ENCODE results near the gene SATB1.
"Not testable (repeated sequence)": the region's sequence is repeated elsewhere in the genome, so short reads cannot be mapped to it uniquely, and the experiment has no call there.

The SATB1 gene

DNA sequence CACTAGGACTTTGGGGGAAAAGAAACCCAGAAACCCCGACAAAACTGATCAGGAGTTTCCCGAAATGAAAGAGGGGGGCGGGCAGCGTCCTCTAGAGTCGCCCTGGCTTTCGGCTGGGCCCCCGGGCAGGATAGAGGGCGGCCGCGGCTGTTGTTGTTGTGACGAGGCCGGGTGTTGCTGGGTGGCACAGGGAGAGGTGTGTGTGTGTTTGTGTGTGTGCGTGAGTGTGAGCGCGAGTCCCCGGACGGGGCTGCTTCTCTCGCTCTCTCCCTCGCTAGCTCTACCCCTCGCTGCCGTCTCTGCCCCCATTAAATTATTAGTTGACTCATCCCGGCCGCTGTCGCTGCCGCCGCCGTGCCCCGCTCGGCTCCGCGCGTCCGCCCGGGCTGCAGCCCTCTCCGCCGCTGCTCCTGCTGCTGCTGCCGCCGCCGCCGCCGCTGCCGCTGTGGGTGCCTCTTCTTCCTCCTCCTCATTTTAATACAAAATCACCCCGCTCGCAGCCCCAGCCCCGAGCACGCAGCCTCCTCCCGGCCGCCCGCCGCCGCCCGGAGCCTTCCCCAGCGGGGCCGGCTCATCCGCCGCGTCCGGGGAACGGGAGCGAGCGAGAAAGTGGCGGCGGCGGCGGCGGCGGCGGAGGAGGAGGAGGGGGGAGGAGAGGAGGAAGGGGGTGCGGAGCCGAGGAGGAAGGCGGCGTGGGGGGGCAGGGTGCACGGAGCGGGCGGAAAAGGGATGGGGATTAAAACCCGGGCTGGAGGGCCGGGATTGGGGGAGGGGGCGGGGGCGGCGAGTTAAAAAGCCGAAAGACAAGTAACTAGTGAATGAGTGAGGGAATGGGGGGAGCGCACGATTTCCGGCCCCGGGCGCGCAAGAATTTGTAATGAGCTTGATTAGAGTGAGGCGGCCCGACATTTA, at the start of gene SATB1:
Gene SATB1 (minus strand): TSS at position 611 of the 912 bp plus-strand sequence. CDS start 4,372 bp downstream, outside the sequence.
- H3K36me3 ChIP-seq (ENCODE audit: insufficient read depth, low read length): no peaks in the 10 kb centered on the region
- H3K9me3 ChIP-seq (ENCODE audit: control insufficient read depth, insufficient read depth, low read length): no peaks in the 10 kb centered on the region
- peak within 1 kb of the TSS; percentile 83 for H3K9ac ChIP-seq (ENCODE audit: low read depth, low read length)
- H3K4me1 ChIP-seq (ENCODE audit: insufficient read depth, low read length): peaks cover 8% of the 10 kb centered on the region; the same call in 1 of the 2 replicates

DNA sequence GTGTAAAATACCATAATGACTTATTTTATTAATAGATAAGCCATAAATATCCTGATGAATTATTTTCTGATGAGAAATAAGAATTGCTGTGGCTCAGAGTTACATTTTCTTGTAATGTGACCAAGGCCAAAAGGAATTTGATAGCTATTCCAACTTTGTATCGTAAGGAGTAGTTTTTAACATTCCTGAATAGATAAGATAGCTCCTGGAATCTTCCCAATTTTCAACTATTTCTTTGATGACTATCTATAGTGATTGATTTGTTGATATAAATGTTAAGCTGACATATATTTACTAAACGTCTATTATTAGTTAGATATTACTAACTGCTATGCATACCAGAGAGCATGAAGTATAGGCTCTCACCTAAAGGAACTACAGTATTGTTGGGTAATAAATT, 49.1 kb upstream of the SATB1 start:
- Histone ChIP-seq H3K4me1 (ENCODE audit: insufficient read depth, low read length) (no peaks in the 10 kb centered on the region), H3K9me3 (ENCODE audit: control insufficient read depth, insufficient read depth, low read length) (no peaks in the 10 kb centered on the region), H3K36me3 (ENCODE audit: insufficient read depth, low read length) (no peaks in the 10 kb centered on the region), H3K9ac (ENCODE audit: low read depth, low read length) (no peak overlapping the region)

DNA sequence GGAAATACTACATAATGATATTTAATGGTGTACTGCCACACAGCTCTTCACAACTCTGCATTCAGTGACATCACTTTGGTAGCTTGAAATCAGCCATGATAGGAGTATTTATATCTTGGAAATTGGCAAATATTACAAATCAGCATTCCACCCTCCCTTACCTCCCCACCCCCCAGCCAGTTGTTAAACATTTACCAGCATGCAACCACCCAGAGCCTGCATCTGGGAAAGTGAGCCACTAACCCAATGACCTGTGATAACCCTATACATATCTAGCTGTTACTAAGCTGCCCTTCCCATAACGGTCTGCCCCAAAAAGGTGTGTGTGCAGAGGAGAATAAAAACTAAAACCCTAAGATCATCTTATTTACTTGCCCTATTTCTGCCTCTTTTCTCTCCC, 44.6 kb upstream of the SATB1 start:
- Histone ChIP-seq H3K36me3 (ENCODE audit: insufficient read depth, low read length) (no peaks in the 10 kb centered on the region), H3K9me3 (ENCODE audit: control insufficient read depth, insufficient read depth, low read length) (no peaks in the 10 kb centered on the region), H3K9ac (ENCODE audit: low read depth, low read length) (no peak overlapping the region), H3K4me1 (ENCODE audit: insufficient read depth, low read length) (no peaks in the 10 kb centered on the region)

DNA sequence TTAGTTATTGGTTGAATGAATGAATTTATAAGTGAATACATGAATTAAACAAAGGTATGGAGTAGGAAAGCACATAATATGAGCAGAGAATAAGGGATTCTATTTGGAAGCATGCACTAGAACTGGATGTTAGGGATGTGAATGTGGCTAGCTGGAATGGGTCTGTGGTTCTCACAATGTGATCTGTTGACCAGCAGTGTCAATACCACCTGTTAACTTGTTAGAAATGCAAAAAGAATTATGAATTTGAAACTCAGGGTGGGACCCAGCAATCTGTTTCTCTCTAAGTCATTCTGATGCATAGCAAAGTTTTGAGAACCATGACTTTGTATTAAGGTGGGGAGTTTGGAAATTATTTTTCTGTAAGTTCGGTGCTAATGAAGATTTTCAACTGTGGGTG, 41.0 kb upstream of the SATB1 start:
- Histone ChIP-seq H3K9me3 (ENCODE audit: control insufficient read depth, insufficient read depth, low read length) (no peaks in the 10 kb centered on the region), H3K36me3 (ENCODE audit: insufficient read depth, low read length) (no peaks in the 10 kb centered on the region), H3K4me1 (ENCODE audit: insufficient read depth, low read length) (no peaks in the 10 kb centered on the region), H3K9ac (ENCODE audit: low read depth, low read length) (no peak overlapping the region)

DNA sequence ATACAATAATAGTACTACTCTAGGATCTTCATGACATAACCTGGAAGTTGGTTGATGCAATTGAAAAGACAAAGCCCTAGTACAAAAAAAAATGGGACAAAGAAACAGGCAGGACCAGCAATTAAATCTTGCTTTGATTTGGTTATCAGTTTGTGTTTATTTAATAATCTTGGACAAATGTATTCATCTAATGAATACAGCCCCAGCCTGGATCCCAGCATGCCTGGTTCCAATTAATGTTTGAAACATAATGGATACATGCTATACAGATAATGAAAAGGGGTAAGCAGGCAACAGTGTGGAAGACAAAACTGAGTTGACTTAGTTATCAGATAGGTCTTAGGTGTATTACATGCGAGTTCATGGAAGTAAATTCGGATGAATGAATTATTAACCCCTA, 29.6 kb upstream of the SATB1 start:
- H3K9ac ChIP-seq (ENCODE audit: low read depth, low read length): no peak overlapping the region
- no peaks in the 10 kb centered on the region for H3K9me3 ChIP-seq (ENCODE audit: control insufficient read depth, insufficient read depth, low read length)
- no peaks in the 10 kb centered on the region for H3K36me3 ChIP-seq (ENCODE audit: insufficient read depth, low read length)
- no peaks in the 10 kb centered on the region for H3K4me1 ChIP-seq (ENCODE audit: insufficient read depth, low read length)

GRCh38 chr3:18449618-18450017, 24.5 kb upstream of the SATB1 start:
- not testable (repeated sequence) for H3K4me1 ChIP-seq (ENCODE audit: insufficient read depth, low read length); H3K9me3 ChIP-seq (ENCODE audit: control insufficient read depth, insufficient read depth, low read length); H3K9ac ChIP-seq (ENCODE audit: low read depth, low read length); H3K36me3 ChIP-seq (ENCODE audit: insufficient read depth, low read length)

DNA sequence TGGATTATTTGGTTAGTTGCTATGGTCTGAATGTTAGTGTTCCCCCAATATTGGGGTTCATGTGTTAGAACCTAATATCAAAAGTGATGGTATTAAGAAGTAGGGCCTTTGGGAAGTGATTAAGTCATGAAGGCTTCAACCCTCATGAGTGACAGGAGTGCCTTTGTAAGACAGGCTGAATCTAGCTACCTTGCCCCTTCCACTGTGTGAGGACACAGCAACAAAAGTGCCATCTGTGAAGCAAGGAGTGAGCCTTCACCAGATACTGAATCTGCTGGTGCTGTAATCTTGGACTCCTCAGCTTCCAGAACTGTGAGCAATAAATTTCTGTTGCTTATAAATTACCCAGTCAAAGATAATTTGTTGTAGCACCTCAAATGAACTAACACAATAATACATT, 22.6 kb upstream of the SATB1 start:
- no peaks in the 10 kb centered on the region for H3K36me3 ChIP-seq (ENCODE audit: insufficient read depth, low read length)
- no peak overlapping the region for H3K9ac ChIP-seq (ENCODE audit: low read depth, low read length)
- no peaks in the 10 kb centered on the region; the same call in none of the 2 replicates for H3K4me1 ChIP-seq (ENCODE audit: insufficient read depth, low read length)
- H3K9me3 ChIP-seq (ENCODE audit: control insufficient read depth, insufficient read depth, low read length): peaks cover 3% of the 10 kb centered on the region; the same call in 1 of the 2 replicates

DNA sequence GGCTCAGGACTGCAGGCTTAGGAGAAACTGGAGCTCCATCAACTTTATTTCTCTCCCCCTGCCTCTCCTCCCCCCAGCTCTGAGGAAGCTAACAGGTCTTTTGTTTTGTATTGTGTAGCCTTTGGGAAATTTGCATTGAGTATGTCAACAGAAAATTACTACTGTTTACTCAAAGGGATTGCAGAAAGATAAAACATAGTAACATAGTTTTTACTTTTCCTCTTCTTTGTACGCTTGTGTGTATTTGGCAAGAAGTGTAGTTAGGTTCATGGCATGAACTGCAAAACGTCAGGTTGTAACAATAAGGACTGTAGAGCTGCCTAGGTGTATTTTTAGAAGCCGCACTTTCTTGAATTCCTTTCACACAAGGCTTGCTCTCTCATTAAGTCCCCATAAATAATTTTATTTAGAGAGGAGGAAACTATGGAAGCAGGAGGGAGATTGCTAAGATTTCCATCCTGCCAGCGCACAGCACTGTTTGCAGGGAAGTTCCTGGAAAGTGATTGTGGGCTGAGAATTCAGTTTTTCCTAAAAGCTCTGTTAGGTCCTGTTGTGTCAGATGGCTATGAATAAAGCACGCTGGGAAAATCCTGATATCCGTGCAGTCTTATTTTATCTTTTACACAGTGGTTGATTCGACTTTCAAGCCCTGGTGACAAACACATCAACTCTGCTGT, 21.1 kb upstream of the SATB1 start:
- Histone ChIP-seq H3K36me3 (ENCODE audit: insufficient read depth, low read length) (no peaks in the 10 kb centered on the region), H3K9ac (ENCODE audit: low read depth, low read length) (peak overlapping the region; percentile 70; the same call in 1 of the 2 replicates), H3K9me3 (ENCODE audit: control insufficient read depth, insufficient read depth, low read length) (peaks cover 3% of the 10 kb centered on the region; the same call in 1 of the 2 replicates), H3K4me1 (ENCODE audit: insufficient read depth, low read length) (no peaks in the 10 kb centered on the region; the same call in none of the 2 replicates)

DNA sequence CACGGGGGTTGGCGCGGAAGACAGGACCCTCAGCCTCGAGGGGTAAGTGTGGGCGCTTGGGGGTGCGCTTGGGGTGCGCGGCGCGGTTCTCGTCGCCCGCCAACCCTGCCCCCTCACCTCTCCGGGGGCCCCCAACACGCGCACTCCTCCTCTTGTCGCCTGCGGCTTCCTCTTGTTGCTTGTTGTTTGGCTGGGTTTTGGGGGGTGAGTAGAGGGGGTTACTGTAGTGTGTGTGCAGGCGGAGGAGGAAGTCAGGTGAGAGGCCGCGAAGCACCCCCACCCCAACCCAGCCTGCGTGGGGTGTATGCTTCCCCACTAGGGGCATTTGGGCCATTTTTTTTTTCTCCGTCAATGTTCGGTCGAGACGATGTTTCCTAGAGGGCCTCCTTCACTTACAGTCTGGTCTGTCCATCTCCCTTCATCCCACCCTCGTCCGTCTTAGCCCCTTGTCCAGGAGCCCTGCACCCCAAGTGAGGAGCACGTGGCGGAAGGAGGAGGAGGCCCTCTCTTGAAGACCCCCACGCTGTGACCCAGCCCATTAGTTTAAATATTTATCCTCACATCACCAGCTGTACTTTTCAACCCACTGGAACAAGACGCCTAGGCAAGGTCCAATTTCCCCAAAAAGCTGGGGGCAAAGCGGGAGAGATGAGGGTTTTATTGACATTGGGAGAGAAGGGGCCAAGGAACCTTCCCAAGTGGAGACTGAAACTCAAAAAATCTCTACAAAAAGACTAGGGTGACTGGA, 20.4 kb upstream of the SATB1 start:
- H3K4me1 ChIP-seq (ENCODE audit: insufficient read depth, low read length): no peaks in the 10 kb centered on the region; the same call in none of the 2 replicates
- no peaks in the 10 kb centered on the region for H3K36me3 ChIP-seq (ENCODE audit: insufficient read depth, low read length)
- peaks cover 3% of the 10 kb centered on the region; the same call in 1 of the 2 replicates for H3K9me3 ChIP-seq (ENCODE audit: control insufficient read depth, insufficient read depth, low read length)
- peak overlapping the region; percentile 70 for H3K9ac ChIP-seq (ENCODE audit: low read depth, low read length)

DNA sequence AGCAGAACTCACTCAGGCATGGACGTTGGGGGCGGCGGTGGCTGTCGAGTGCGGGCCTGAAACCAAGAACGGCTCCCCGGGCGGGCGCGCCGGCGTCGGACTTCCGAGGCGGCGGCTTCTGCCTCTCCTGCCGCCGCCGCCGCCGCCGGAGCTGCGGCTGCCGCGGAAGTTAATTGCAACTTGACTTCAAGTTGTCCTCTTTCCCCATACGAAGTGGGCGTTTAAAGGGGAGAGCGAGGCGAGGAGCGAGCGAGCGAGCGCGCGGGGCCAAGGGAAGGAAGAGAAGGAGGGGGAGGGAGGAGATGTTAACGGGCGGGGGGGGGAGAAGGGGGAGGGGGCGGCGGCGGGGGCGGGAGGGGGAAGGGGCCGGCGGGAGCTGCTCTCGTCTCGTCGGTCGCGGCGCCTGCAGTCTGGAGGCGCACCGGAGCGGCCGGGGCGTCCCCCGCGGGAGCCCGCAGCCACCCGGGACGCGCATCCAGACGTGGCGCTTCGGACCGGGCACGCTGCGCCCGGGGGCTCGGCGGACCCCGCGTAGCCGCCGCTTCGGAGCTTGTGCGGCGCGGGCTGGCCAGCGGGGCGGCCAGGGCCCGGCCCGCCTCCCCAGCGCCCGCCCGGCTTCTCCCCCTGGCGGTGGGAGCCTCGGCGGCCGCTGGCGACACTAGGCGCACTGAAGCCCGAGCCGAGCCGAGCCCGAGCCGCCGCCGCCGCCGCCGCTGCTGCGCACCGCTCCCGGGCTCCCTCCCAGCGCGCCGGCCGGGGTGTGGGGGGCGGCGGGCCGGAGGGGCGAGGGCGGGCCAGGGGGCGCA, 19.7 kb upstream of the SATB1 start:
- Histone ChIP-seq H3K9me3 (ENCODE audit: control insufficient read depth, insufficient read depth, low read length) (peaks cover 3% of the 10 kb centered on the region; the same call in 1 of the 2 replicates), H3K9ac (ENCODE audit: low read depth, low read length) (peak overlapping the region; percentile 76), H3K4me1 (ENCODE audit: insufficient read depth, low read length) (no peaks in the 10 kb centered on the region; the same call in none of the 2 replicates), H3K36me3 (ENCODE audit: insufficient read depth, low read length) (no peaks in the 10 kb centered on the region)

DNA sequence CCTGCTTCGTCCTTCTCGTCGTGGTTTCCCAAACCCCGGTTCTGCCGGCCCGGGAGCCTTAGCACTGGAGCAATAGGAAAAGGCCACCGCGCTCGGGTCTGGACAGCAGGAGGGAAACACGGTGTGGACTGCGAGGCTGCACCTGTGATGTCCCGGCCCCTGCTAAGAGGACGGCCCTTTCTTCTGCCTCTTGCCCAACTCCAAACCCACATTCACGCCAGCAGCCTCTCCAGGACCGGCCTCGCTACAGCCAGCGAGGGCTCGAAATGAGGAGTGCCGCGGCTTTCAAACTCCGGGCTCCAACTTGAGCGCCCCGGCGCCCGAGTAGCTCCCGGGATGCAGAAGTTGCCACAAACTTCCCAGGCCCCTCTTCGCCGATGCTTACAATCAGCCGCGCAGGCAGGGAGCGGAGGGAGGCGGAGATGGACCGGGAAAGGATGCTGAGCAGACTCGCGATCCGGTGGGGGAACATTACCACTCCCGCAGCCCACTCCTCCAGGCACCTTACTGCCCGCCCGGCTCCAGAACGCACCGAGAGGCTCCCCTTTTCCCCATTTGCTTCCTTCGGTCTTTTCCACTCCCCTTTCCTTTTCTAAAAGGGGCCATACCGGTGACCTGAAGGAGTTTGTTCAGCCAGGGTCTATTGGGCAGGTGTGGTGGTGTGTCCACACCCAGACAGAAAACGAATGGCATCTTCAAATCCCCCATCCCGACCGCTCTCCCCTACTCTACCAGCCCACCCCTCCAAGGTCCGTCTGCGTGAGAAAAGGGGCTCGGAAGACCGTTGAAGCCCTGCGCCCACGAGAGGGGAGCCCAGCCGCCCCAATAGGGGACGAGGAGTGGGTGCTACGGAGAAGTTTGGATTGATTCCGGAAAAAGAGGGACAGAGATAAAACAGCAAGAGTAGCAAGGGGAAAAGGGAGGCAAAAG, 18.8 kb upstream of the SATB1 start:
- no peaks in the 10 kb centered on the region for H3K36me3 ChIP-seq (ENCODE audit: insufficient read depth, low read length)
- H3K4me1 ChIP-seq (ENCODE audit: insufficient read depth, low read length): no peaks in the 10 kb centered on the region; the same call in none of the 2 replicates
- no peaks in the 10 kb centered on the region; the same call in 1 of the 2 replicates for H3K9me3 ChIP-seq (ENCODE audit: control insufficient read depth, insufficient read depth, low read length)
- peak overlapping the region; percentile 76 for H3K9ac ChIP-seq (ENCODE audit: low read depth, low read length)

- no peaks in the 10 kb centered on the region for H3K9me3 ChIP-seq (ENCODE audit: control insufficient read depth, insufficient read depth, low read length)
- H3K9ac ChIP-seq (ENCODE audit: low read depth, low read length): peak overlapping the region; percentile 76
- H3K4me1 ChIP-seq (ENCODE audit: insufficient read depth, low read length): no peaks in the 10 kb centered on the region; the same call in none of the 2 replicates
- H3K36me3 ChIP-seq (ENCODE audit: insufficient read depth, low read length): no peaks in the 10 kb centered on the region
These were observed 17.9 kb upstream of the SATB1 start for GRCh38 chr3:18442756-18443664.
